ENCODE data around the gene ELK3.

GRCh38 chr12:96240656-96241055, 46.5 kb downstream of the ELK3 start:
- TF ChIP-seq, protein P1, sequence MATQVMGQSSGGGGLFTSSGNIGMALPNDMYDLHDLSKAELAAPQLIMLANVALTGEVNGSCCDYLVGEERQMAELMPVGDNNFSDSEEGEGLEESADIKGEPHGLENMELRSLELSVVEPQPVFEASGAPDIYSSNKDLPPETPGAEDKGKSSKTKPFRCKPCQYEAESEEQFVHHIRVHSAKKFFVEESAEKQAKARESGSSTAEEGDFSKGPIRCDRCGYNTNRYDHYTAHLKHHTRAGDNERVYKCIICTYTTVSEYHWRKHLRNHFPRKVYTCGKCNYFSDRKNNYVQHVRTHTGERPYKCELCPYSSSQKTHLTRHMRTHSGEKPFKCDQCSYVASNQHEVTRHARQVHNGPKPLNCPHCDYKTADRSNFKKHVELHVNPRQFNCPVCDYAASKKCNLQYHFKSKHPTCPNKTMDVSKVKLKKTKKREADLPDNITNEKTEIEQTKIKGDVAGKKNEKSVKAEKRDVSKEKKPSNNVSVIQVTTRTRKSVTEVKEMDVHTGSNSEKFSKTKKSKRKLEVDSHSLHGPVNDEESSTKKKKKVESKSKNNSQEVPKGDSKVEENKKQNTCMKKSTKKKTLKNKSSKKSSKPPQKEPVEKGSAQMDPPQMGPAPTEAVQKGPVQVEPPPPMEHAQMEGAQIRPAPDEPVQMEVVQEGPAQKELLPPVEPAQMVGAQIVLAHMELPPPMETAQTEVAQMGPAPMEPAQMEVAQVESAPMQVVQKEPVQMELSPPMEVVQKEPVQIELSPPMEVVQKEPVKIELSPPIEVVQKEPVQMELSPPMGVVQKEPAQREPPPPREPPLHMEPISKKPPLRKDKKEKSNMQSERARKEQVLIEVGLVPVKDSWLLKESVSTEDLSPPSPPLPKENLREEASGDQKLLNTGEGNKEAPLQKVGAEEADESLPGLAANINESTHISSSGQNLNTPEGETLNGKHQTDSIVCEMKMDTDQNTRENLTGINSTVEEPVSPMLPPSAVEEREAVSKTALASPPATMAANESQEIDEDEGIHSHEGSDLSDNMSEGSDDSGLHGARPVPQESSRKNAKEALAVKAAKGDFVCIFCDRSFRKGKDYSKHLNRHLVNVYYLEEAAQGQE (IDR thresholded peaks at IDR 0.05) = no peak
- TF ChIP-seq POLR2A (IDR thresholded peaks at IDR 0.05; ENCODE audit: low read length) = no peak
- TF ChIP-seq, protein P2, sequence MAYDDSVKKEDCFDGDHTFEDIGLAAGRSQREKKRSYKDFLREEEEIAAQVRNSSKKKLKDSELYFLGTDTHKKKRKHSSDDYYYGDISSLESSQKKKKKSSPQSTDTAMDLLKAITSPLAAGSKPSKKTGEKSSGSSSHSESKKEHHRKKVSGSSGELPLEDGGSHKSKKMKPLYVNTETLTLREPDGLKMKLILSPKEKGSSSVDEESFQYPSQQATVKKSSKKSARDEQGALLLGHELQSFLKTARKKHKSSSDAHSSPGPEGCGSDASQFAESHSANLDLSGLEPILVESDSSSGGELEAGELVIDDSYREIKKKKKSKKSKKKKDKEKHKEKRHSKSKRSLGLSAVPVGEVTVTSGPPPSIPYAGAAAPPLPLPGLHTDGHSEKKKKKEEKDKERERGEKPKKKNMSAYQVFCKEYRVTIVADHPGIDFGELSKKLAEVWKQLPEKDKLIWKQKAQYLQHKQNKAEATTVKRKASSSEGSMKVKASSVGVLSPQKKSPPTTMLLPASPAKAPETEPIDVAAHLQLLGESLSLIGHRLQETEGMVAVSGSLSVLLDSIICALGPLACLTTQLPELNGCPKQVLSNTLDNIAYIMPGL (CRISPR knock-in tag; IDR thresholded peaks at IDR 0.05; ENCODE audit: borderline replicate concordance) = no peak
- no peak for TF ChIP-seq KDM5A (IDR thresholded peaks at IDR 0.05)
- TF ChIP-seq CTCF (IDR thresholded peaks at IDR 0.05) = no peak
- no peak for TF ChIP-seq JUNB (IDR thresholded peaks at IDR 0.05)
- no peak for TF ChIP-seq NR3C1 (IDR thresholded peaks at IDR 0.05)
- TF ChIP-seq USF2 (IDR thresholded peaks at IDR 0.05) = no peak
- no peak for TF ChIP-seq HDAC2 (IDR thresholded peaks at IDR 0.05)
- TF ChIP-seq KDM1A (IDR thresholded peaks at IDR 0.05; ENCODE audit: low read depth) = no peak
- TF ChIP-seq RFX5 (IDR thresholded peaks at IDR 0.05) = no peak

Data from A549 (cell line).